GM10266 (cell line): Measurements from ENCODE around the gene PCSK1.

ENCODE experiments used
- DNase-seq: peaks from one replicate; pipeline ENCODE4 v3.0.0; 2012; ENCODE audit errors: extremely low spot score
- TF ChIP-seq, protein P1 (sequence below): IDR thresholded peaks from 2 replicates; pipeline ENCODE4 v1.5.1; 2012; ENCODE audit warnings: mild to moderate bottlenecking, low read depth; ENCODE audit not compliant: control insufficient read depth, insufficient read depth; ENCODE audit errors: missing control alignments

PCSK1 gene

DNA sequence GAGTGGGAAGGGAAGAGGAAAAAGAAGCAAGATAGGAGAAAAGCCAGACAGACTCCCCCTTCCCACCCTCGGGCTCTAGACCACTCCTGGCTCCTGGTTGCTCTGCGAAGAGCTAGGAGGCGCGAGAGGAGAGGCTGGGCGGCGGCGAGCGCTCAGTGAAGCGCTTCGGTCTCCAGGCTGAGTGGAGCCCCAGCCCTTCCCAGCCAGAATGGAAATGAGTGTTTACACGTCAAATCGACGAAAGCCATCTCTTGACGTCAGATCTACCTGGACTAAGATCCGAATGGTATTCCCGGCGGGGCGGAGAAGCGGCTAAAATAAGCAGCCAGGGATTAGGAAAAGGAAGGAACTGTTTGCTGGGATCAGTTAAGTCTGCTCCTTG, at the start of gene PCSK1:
TSS of gene PCSK1 (minus strand) at position 183 of the 382 bp plus-strand sequence. CDS start 206 bp downstream, outside the sequence.
- TF ChIP-seq, protein P1, sequence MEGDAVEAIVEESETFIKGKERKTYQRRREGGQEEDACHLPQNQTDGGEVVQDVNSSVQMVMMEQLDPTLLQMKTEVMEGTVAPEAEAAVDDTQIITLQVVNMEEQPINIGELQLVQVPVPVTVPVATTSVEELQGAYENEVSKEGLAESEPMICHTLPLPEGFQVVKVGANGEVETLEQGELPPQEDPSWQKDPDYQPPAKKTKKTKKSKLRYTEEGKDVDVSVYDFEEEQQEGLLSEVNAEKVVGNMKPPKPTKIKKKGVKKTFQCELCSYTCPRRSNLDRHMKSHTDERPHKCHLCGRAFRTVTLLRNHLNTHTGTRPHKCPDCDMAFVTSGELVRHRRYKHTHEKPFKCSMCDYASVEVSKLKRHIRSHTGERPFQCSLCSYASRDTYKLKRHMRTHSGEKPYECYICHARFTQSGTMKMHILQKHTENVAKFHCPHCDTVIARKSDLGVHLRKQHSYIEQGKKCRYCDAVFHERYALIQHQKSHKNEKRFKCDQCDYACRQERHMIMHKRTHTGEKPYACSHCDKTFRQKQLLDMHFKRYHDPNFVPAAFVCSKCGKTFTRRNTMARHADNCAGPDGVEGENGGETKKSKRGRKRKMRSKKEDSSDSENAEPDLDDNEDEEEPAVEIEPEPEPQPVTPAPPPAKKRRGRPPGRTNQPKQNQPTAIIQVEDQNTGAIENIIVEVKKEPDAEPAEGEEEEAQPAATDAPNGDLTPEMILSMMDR, result no peak
- no peak for DNase-seq

DNA sequence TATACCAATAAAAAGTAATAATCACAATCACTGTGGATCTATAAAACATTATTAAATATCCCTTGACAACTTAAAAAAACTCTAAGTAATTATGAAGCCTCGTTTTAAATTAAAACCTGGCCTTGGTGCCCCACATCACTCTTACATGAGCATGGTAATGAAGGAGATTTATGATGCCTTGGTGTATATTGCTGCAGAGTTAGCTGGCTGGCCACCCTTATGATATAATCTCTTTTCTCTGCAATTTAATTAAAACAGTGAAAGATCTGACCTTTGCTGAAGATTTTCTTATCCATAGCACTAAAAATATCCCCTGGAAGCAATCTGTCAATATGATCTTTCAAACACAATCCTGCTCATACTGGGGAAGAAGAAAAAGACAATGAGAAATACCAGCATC, 48.8 kb upstream of the PCSK1 start:
- TF ChIP-seq, protein P1, result no peak
- DNase-seq, result no peak

DNA sequence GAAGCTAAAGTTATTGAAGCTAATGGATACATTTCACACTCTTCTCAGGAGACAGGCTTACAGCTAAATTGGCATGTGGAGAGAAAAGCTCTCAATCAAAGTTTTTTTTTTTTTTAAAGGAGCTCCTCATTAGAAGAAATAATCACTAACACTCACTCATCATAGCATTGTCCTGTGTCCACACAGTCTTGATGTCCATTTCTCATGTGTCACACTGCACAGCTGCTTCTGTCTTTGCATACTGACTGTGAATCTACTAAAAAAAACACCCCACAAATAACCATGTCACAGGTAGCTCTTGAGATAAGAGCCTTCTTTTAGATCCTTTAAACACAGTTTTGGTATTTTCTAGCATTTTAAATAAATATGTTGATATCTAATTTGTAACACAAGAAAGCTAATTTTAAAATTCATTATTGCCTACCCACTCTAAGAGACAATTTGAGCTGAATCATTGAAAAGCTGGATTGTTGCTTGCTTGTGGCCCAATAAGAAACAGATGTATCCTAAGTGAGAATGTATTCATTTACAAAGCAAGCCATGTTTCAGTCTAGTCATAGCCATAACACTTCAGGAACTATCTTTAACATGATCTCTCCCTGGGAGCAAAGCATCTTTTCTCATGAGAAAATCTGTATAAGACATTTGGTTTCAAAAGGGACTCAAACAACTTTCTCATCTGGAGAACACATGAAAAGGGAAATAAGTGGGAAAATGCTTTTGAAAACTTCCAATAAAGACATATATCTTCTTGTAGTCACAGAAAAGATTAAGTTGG, 48.1 kb upstream of the PCSK1 start:
- TF ChIP-seq, protein P1, result no peak
- DNase-seq, result no peak

DNA sequence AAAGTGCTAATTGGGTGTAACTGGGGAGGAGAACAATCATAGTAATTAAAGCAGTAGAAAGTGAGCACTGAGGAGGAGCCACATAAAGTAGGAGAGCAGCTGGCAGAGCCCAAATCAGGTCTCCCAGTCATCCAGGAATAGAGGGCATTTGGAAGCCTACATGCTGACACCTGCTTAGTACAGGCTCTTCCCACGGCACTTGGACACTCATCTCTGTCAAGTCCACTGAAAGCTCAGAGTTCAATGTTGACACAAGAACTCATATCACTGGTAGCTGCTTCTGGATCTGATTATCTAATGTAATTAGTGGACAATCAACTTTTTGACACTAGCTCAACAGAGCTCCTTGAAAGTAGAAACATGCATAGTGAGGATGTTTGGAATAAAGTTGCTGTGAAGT, 45.9 kb upstream of the PCSK1 start:
- TF ChIP-seq, protein P1, result no peak
- DNase-seq, result no peak

DNA sequence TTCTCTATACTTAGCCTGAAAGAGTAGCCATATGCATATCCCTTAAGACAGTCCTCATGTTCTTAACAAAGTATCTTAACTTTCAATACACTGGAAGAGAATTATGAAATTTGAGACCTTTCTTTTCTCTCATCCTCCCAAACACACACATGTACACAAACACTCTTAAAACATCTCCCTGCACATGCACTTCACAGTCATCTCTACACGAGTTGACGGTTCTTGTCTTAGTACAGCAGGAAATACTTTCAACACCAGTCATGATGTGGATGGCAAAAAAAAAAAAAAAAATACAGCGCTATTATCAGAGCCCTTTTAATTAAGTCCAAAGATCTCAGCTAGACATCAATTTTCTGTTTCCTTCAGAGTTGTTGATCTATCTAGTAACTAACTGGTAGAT, 43.6 kb upstream of the PCSK1 start:
- TF ChIP-seq, protein P1, result no peak
- DNase-seq, result no peak

DNA sequence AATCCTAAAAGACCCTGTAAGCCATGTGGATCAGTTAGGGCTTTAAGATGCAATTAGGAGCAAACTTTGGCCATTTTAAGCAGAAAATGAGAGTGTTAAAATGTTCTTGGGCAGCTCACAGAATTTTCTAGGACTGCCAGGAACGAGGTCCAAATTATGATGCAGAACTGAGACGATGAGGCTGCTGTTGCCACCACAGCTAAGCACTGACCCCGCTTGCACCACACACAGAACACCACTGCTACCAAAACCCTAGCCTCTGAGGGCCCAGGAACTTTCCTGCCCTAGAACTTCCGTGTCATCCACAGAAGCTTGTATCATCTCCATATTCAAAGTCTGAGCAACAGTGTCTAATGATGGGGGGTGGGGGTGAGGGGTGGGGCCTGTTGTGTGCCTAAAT, 41.0 kb upstream of the PCSK1 start:
- TF ChIP-seq, protein P1, result no peak
- DNase-seq, result no peak

DNA sequence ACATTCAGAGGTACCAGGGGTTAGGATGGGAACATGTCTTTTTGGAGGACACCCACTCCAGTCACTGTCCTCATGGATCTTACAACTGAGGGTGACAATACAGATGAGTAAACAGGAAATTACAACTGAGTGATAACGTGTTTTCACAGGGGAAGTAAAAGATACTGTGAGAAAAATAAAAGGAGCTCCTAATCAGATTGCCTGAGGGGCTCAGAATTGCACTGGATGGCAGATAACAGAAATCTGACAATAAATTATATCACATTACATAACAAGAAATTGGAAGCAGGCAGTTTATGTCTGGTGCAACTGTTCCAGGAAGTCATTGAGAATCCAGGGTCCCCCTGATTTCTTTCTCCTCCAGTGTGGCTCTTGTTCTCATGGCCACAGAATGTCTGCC, 40.1 kb upstream of the PCSK1 start:
- TF ChIP-seq, protein P1, result no peak
- no peak for DNase-seq
